HEK293 (cell line): ENCODE data around the gene AIG1.

ENCODE experiments used
- CTCF ChIA-PET: fragments of 350-600 bp; formaldehyde crosslinking; extraction: SDS; loops from one replicate; lab custom pipeline; 2021; ENCODE audit warnings: antibody characterized with exemption; lab: Yijun Ruan, JAX
- POLR2A ChIA-PET: fragments of 300-600 bp; formaldehyde crosslinking; extraction: SDS; loops from one replicate; lab custom pipeline; 2020; ENCODE audit warnings: antibody characterized with exemption, inconsistent platforms; lab: Yijun Ruan, JAX
- H3K27ac ChIP-seq: fragments of 200-500 bp; sonication (Bioruptor generic); 2 replicates; pipeline ENCODE4 v1.5.1; 2014; ENCODE audit warnings: low read depth, low read length, control low read depth, inconsistent platforms; ENCODE audit errors: extremely low read depth
- H3K36me3 ChIP-seq, 2 experiments: fragments of 200-500 bp in 1 of 2; sonication (Bioruptor generic) in 1 of 2; 1 replicate in 1 of 2; 2 replicates in 1 of 2; pipeline ENCODE4 v1.5.1; 2014 to 2017; ENCODE audit warnings: inconsistent platforms in 2 of 2, low read length in 2 of 2; ENCODE audit not compliant: control insufficient read depth in 2 of 2, insufficient read depth in 1 of 2
- H3K4me1 ChIP-seq: fragments of 200-500 bp; sonication (Bioruptor generic); 2 replicates; pipeline ENCODE4 v1.5.1; 2014; ENCODE audit warnings: mild to moderate bottlenecking, low read length, inconsistent platforms; ENCODE audit not compliant: control insufficient read depth, insufficient read depth
- H3K4me3 ChIP-seq: 2 replicates; pipeline ENCODE4 v1.5.1; 2011; ENCODE audit warnings: low read depth, mild to moderate bottlenecking, control low read depth, low read length, moderate library complexity
- H3K9me3 ChIP-seq: fragments of 200-500 bp; sonication (Bioruptor generic); 2 replicates; pipeline ENCODE4 v1.5.1; 2014; ENCODE audit warnings: low read depth, low read length, inconsistent platforms; ENCODE audit not compliant: control insufficient read depth, insufficient read depth
- GLI2 ChIP-seq: fragments of 450-650 bp; formaldehyde crosslinking; IDR thresholded peaks from 2 replicates; pipeline ENCODE4; 2017; ENCODE audit warnings: missing biosample characterization, missing genetic modification characterization, low read depth, borderline replicate concordance
- GLIS1 ChIP-seq: fragments of 450-650 bp; formaldehyde crosslinking; IDR thresholded peaks from 2 replicates; pipeline ENCODE4 v1.5.1; 2016; ENCODE audit warnings: missing biosample characterization, missing genetic modification characterization
- KLF10 ChIP-seq: fragments of 450-650 bp; IDR thresholded peaks from 2 replicates; pipeline ENCODE4 v1.5.1; 2018; ENCODE audit warnings: missing biosample characterization, mild to moderate bottlenecking, missing genetic modification characterization
- KLF9 ChIP-seq: fragments of 450-650 bp; formaldehyde crosslinking; IDR thresholded peaks from 2 replicates; pipeline ENCODE4 v1.5.1; 2016; ENCODE audit warnings: missing biosample characterization, missing genetic modification characterization, low read depth
- OSR2 ChIP-seq: fragments of 450-650 bp; formaldehyde crosslinking; IDR thresholded peaks from 2 replicates; pipeline ENCODE4 v1.5.1; 2016; ENCODE audit warnings: missing biosample characterization, missing genetic modification characterization
- PATZ1 ChIP-seq: fragments of 450-650 bp; formaldehyde crosslinking; IDR thresholded peaks from 2 replicates; pipeline ENCODE4 v1.5.1; 2016; ENCODE audit warnings: missing biosample characterization, missing genetic modification characterization
- PRDM4 ChIP-seq: fragments of 450-650 bp; formaldehyde crosslinking; IDR thresholded peaks from 2 replicates; pipeline ENCODE4 v1.5.1; 2017; ENCODE audit warnings: missing biosample characterization, missing genetic modification characterization
- ZBTB48 ChIP-seq: fragments of 450-650 bp; formaldehyde crosslinking; IDR thresholded peaks from 2 replicates; pipeline ENCODE4 v1.5.1; 2016; ENCODE audit warnings: missing biosample characterization, missing genetic modification characterization
- ZFP69B ChIP-seq: fragments of 450-650 bp; formaldehyde crosslinking; IDR thresholded peaks from 2 replicates; pipeline ENCODE4 v1.5.1; 2016; ENCODE audit warnings: missing biosample characterization, missing genetic modification characterization
- ZNF10 ChIP-seq: fragments of 450-650 bp; formaldehyde crosslinking; IDR thresholded peaks from 2 replicates; pipeline ENCODE4 v1.5.1; 2017; ENCODE audit warnings: missing biosample characterization, missing genetic modification characterization
- ZNF133 ChIP-seq: fragments of 450-650 bp; formaldehyde crosslinking; IDR thresholded peaks from 2 replicates; pipeline ENCODE4 v1.5.1; 2016; ENCODE audit warnings: missing biosample characterization, missing genetic modification characterization
- ZNF211 ChIP-seq: fragments of 450-650 bp; formaldehyde crosslinking; IDR thresholded peaks from 2 replicates; pipeline ENCODE4 v1.5.1; 2016; ENCODE audit warnings: low read depth, missing biosample characterization, missing genetic modification characterization
- ZNF362 ChIP-seq: fragments of 450-650 bp; formaldehyde crosslinking; IDR thresholded peaks from 2 replicates; pipeline ENCODE4 v1.5.1; 2016; ENCODE audit warnings: missing biosample characterization, missing genetic modification characterization
- ZNF391 ChIP-seq: fragments of 450-650 bp; formaldehyde crosslinking; IDR thresholded peaks from 2 replicates; pipeline ENCODE4 v1.5.1; 2016; ENCODE audit warnings: low read depth, missing biosample characterization, missing genetic modification characterization, borderline replicate concordance
- ZNF501 ChIP-seq: fragments of 450-650 bp; formaldehyde crosslinking; IDR thresholded peaks from 2 replicates; pipeline ENCODE4 v1.5.1; 2016; ENCODE audit warnings: missing biosample characterization, missing genetic modification characterization
- ZNF521 ChIP-seq: fragments of 450-650 bp; formaldehyde crosslinking; IDR thresholded peaks from 2 replicates; pipeline ENCODE4 v1.5.1; 2017; ENCODE audit warnings: missing biosample characterization, mild to moderate bottlenecking, missing genetic modification characterization
- ZNF549 ChIP-seq: fragments of 450-650 bp; IDR thresholded peaks from 2 replicates; pipeline ENCODE4 v1.5.1; 2018; ENCODE audit warnings: missing biosample characterization, missing genetic modification characterization, mild to moderate bottlenecking, inconsistent platforms, moderate library complexity
- ZNF624 ChIP-seq: fragments of 450-650 bp; formaldehyde crosslinking; IDR thresholded peaks from 2 replicates; pipeline ENCODE4 v1.5.1; 2017; ENCODE audit warnings: missing biosample characterization, missing genetic modification characterization
- ZNF677 ChIP-seq: fragments of 450-650 bp; IDR thresholded peaks from 2 replicates; pipeline ENCODE4 v1.5.0; 2018; ENCODE audit warnings: missing biosample characterization, mild to moderate bottlenecking, missing genetic modification characterization, moderate library complexity
- ZNF777 ChIP-seq: fragments of 450-650 bp; formaldehyde crosslinking; IDR thresholded peaks from 2 replicates; pipeline ENCODE4 v1.5.1; 2017; ENCODE audit warnings: missing biosample characterization, missing genetic modification characterization, borderline replicate concordance
- ZNF792 ChIP-seq: fragments of 450-650 bp; formaldehyde crosslinking; IDR thresholded peaks from 2 replicates; pipeline ENCODE4 v1.5.1; 2016; ENCODE audit warnings: missing biosample characterization, missing genetic modification characterization
- TF ChIP-seq, protein P1 (sequence below): fragments of 450-650 bp; IDR thresholded peaks from 2 replicates; pipeline ENCODE4 v1.5.1; 2018; ENCODE audit warnings: missing biosample characterization, missing genetic modification characterization
- TF ChIP-seq, protein P2 (sequence below): fragments of 450-650 bp; formaldehyde crosslinking; IDR thresholded peaks from 2 replicates; pipeline ENCODE4 v1.5.0; 2017; ENCODE audit warnings: missing biosample characterization, missing genetic modification characterization, borderline replicate concordance

AIG1 gene

DNA sequence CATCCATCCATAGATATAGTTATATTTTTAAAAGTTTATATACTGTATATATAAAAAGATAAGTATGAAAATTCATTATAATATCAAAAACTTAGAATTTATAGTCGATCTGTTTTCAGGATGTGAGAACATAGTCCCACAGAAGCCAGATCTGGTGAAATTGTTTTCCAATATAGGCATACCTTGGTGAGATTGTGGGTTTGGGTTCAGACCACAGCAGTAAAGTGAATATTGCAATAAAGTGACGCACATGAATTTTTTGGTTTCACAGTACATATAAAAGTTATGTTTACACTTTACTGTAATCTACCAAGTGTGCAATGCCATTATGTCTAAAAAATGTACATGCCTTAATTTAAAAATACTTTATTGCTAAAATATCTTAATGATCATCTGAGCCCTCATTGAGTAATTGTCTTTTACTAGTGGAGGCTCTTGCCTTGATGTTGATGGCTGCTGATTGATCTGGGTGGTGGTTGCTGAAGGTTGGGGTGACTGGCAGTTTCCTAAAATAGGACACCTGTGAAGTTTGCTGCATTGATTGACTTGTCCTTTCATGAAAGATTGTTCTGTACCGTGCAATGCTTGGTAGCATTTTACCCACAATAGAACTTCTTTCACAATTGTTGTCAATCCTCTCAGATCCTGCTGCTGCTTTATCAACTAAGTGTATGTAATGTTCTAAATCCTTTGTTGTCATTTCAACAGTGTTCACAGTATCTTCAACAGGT, 29.8 kb downstream of the AIG1 start:
- no peaks in the 10 kb centered on the region for H3K36me3 ChIP-seq
- no peak overlapping the region for H3K4me3 ChIP-seq
- no peaks in the 10 kb centered on the region for H3K9me3 ChIP-seq
- ChIA-PET CTCF (interaction anchor here (0.7 kb wide), 1 partner anchor 296 kb away, joined by 3 read pairs; no protein-coding TSS in a partner anchor), POLR2A (no interaction called here)
- H3K4me1 ChIP-seq = no peaks in the 10 kb centered on the region
- no peak overlapping the region for H3K27ac ChIP-seq
- no peak for TF ChIP-seq ZNF501 (tag by site-specific recombination)
- no peak for TF ChIP-seq ZNF211 (tag by site-specific recombination)
- TF ChIP-seq ZNF521 (tag by site-specific recombination) = no peak
- no peak for TF ChIP-seq ZFP69B (tag by site-specific recombination)
- TF ChIP-seq ZNF362 (tag by site-specific recombination) = no peak

- H3K4me1 ChIP-seq = no peaks in the 10 kb centered on the region
- no peak overlapping the region for H3K4me3 ChIP-seq
- ChIA-PET CTCF (interaction anchor here (0.7 kb wide), 1 partner anchor 177 kb away, joined by 3 read pairs; no protein-coding TSS in a partner anchor), POLR2A (no interaction called here)
- no peaks in the 10 kb centered on the region for H3K36me3 ChIP-seq
- TF ChIP-seq, protein P1, sequence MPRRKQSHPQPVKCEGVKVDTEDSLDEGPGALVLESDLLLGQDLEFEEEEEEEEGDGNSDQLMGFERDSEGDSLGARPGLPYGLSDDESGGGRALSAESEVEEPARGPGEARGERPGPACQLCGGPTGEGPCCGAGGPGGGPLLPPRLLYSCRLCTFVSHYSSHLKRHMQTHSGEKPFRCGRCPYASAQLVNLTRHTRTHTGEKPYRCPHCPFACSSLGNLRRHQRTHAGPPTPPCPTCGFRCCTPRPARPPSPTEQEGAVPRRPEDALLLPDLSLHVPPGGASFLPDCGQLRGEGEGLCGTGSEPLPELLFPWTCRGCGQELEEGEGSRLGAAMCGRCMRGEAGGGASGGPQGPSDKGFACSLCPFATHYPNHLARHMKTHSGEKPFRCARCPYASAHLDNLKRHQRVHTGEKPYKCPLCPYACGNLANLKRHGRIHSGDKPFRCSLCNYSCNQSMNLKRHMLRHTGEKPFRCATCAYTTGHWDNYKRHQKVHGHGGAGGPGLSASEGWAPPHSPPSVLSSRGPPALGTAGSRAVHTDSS (tag by site-specific recombination) = no peak
- TF ChIP-seq ZNF10 (tag by site-specific recombination) (no peak), ZBTB48 (tag by site-specific recombination) (no peak), ZNF133 (tag by site-specific recombination) (no peak), ZNF792 (tag by site-specific recombination) (no peak), KLF10 (tag by site-specific recombination) (no peak), ZNF624 (tag by site-specific recombination) (no peak), OSR2 (tag by site-specific recombination) (no peak), GLI2 (tag by site-specific recombination) (no peak), PRDM4 (tag by site-specific recombination) (no peak), GLIS1 (no peak), KLF9 (no peak), ZNF391 (tag by site-specific recombination) (no peak), ZNF677 (tag by site-specific recombination) (no peak), ZNF777 (no peak), ZNF549 (no peak), PATZ1 (no peak)
- TF ChIP-seq, protein P2, sequence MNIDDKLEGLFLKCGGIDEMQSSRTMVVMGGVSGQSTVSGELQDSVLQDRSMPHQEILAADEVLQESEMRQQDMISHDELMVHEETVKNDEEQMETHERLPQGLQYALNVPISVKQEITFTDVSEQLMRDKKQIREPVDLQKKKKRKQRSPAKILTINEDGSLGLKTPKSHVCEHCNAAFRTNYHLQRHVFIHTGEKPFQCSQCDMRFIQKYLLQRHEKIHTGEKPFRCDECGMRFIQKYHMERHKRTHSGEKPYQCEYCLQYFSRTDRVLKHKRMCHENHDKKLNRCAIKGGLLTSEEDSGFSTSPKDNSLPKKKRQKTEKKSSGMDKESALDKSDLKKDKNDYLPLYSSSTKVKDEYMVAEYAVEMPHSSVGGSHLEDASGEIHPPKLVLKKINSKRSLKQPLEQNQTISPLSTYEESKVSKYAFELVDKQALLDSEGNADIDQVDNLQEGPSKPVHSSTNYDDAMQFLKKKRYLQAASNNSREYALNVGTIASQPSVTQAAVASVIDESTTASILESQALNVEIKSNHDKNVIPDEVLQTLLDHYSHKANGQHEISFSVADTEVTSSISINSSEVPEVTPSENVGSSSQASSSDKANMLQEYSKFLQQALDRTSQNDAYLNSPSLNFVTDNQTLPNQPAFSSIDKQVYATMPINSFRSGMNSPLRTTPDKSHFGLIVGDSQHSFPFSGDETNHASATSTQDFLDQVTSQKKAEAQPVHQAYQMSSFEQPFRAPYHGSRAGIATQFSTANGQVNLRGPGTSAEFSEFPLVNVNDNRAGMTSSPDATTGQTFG = no peak
- no peaks in the 10 kb centered on the region for H3K9me3 ChIP-seq
- H3K27ac ChIP-seq = no peak overlapping the region
These were observed 32.1 kb downstream of the AIG1 start for GRCh38 chr6:143092768-143093167.
